GM21423 (cell line): ENCODE results near the gene YJU2.

Experiments used
- ATAC-seq: cut with Tn5 transposase; IDR thresholded peaks from one replicate; pipeline ENCODE4 v1.9.1; 2021; ENCODE audit warnings: mild to moderate bottlenecking, moderate library complexity; ENCODE audit not compliant: unreplicated experiment

YJU2 gene

DNA sequence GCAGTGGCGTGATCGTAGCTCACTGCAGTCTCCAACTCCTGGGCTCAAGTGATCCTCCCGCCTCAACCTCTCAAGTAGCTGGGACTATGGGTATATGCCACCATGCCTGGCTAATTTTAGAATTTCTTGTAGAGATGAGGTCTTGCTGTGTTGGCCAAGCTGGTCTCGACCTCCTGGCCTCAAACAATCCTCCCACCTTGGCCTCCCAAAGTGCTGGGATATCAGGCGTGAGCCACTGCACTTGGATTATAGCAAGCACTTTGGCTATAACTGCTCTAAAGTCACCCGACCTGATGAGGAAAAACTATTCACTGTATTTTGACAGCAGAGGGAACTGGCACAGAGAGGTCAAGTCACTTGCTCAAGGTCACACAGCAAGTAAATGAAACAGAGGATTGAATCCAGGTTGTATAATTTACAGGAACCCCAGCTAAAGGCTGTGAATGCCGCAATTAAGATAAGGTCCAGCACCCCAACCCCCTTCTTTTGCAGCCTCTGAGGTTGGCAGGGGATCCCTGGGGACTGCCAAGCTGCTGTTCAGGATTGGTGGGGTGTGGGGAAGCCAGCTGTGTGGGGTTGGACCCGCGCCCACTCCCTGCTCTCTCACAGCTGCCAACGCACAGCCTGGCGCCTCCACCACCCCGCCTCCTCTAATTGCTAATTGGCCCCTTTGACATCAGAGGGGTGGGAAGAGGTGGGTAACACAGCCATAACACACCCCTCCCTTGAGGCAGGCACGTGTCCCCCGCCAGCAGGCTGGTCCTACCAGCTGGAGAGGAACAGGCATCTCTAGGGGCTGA, 49.3 kb downstream of the YJU2 start:
- no peak for ATAC-seq

DNA sequence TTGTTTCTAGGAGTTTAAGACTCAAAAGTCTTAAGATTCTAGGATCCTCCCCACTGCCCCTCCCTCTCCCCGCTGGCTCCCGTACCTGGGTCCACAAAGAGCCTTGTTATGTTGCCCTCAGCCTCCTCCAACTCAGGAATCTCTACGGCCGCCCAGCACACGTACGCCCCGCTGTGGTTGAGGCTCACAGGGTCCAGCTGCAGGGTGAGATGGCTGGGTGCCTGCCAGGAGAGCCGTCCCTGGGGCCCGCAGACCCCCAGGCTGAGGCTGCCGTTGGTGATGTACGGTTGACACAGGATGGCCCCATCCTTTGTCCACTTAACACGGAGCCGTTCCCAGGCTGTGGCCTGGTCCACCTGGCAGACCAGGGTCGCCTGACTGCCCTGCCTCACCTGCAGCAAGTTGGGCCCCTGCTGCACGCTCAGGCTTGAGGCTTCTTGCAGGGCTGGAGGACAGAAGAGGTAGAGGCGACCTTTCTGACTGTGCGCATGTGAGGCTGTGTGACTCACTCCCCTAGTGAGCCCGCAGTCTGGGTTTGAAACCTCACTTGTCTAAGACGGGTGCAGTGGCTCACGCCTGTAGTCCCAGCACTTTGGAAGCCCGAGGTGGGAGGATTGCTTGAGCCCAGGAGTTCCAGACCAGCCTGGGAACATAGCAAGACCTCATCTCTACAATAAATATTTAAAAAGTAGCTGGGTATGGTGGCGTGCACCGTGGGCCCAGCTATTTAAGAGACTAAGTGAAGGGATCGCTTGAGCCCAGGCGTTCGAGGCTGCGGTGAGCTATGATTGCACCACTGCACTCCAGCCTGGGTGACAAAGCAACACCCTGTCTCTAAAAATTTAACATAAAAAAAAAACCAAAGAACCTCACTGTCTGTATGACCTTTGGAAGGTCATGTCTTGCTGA, 51.3 kb downstream of the YJU2 start:
- no peak for ATAC-seq

DNA sequence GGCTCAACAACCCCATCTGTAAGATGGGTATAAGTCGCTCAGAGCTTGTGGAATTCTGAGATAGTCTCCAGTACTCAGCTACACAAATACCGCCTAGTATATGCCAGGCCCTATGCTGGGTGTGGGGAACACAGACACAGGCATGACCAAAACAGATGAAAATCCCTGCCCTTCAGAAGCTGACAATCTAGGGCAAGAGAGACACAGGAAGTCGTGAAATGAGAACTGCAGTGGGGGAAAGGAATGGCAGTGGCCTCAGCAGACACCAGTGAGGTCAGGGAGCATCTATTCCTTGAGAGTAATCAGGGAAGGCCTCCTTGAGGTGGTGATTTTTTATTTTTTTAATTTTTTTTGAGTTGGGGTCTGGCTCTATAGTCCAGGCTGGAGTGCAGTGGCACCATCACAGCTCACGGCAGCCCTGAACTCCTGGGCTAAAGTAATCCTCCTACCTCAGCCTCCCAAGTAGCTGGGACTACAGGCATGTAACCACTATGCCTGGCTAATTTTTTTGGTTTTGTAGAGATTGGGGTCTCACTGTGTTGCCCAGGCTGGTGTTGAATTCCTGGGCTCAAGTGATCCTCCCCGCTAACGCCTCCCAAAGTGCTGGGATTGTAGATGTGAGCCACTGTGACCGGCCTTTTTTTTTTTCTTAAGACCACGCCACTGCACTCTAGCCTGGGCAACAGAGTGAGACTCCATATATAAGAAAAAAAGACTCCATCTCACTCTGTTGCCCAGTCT, 52.1 kb downstream of the YJU2 start:
- ATAC-seq: no peak

DNA sequence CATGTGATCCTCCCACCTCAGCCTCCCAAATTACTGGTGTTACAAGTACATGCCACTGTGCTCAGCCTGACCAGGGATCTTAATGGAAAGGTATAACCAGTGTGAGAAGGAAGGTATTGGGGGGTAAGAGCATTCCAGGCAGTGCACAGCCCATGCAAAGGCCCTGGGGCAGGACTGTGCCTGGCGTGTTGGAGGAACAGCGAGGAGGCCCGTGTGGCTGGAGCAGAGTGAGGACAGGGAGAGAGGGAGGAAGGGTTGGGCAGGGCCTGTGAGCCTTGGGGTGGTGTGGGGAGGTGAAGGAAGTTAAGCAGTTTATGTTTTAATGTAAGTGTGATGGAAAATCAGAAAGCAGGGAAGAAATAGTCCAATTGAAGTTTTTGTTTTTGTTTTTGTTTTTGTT, 53.7 kb downstream of the YJU2 start:
- ATAC-seq: no peak

DNA sequence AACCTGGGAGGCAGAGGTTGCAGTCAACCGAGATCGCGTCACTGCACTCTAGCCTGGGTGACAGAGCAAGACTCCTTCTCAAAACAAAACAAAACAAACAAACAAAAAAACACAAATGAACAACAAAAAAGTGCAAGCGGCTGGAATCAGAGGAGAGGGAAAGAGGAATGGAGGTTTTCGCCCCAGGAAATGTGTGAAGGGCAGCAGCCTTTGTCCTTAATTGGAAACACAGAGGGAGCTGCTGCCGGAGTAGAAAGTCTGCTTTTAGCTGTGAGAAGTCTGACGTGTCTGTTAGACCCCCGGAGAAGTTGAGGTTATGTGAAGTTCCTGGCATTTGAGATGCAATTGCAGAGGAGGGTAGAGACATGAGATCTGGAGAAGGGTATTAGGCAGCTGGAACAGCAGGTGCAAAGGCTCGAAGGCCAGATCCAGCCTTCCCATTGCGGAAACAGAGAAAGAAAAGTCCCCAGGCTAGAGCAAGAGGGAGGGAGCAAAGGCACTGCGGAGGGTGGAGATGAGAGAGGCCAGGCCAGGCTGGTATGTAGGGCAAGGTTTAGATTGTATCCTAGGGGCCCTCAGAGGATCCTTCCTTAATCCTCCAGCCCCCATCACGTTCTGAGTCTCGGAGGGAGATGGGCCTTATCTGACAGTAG, 54.8 kb downstream of the YJU2 start:
- no peak for ATAC-seq

DNA sequence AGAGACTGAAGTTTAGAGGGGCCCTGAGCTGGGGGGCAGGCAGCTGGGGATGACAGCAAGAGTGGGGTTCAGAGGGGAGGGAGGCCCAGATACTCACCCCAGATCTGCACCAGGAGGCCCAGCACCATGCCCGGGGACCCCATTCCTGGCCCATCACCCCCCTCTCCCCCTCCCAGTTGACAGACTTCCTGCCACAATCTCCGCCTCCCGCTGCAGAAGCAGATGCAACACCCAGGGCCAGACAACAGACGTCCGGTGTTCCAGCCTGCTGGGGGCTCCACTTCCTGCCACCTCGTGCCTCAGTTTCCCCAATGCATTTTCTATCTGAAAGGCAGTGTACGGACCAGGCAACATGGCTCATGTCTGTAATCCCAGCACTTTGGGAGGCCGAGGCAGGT, 55.4 kb downstream of the YJU2 start, which contains the start of gene TMIGD2:
TMIGD2 (minus strand) TSS at position 147 of the 398 bp plus-strand sequence; CDS start at position 143, 4 bp downstream.
- ATAC-seq: no peak

DNA sequence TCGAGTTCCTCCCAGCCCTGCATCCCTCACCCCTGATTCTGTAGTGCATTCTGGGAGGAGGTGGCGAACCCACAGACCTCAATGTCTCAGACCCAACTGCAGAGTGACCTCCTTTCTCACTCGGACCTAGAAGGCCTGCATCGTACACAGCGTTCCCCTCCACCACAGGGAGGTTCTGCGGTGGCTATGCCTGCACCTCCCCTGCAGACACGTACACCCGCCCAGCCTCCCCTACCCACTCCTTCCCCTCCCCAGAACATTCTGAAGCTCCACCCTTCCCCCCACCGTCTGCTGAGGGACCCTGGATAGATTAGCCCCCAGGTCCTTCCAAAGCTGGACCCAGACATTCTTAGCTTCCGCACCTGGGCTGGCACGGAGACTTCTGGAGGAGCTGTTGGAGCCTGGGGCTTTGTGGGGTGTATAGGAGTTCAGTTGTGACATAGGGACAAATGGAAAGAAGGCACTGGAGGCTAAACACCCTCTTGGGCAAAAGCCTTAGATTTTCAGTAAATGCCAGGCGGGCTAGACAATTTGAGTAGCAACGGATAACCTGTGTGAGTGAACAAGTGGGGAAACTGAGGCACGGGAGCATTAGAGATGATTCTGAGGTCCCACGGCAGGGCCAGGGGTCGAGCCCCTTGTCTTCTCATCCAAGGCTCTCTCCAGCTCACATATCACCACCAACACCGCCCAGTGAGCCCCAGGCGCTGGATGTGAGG, 57.1 kb downstream of the YJU2 start:
- ATAC-seq: no peak

DNA sequence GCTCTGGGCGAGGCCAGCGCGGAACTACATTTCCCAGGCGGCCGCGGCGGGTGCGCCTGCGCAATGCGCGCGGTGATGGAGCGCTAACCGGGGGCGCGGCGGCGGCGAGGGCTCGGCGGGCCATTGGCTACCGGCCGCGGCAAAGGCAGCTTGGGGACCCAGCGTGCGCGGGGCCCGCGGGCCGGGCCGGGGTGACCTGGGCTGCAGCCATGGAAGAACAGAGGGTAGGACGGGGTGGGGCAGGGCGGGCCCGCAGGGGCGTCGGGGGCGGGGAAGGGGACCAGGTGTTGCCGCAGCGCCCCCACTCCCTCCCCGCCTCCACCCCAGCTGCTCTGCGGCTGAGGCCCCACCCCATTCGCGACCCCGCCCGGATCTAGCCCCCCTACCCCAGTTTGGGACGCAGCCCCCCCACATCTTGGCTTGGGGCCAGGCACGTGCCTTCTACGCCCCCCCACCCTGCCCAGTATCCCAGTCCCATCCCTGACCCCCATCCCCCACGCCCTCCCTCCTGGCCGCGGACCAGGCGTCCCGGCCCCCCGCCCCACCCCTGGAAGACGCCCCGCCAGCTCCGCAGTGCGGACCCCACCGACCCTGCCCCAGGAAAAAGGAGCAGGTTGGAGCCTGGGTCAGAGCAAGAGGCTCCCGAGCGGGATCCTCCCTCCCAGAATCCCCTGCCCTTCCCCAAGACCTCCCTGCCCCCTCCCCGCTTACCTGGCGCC, 57.8 kb downstream of the YJU2 start, which contains the start of gene FSD1:
FSD1 (plus strand) TSS at position 61 of the 719 bp plus-strand sequence; CDS start at position 210, 149 bp downstream.
- no peak for ATAC-seq

DNA sequence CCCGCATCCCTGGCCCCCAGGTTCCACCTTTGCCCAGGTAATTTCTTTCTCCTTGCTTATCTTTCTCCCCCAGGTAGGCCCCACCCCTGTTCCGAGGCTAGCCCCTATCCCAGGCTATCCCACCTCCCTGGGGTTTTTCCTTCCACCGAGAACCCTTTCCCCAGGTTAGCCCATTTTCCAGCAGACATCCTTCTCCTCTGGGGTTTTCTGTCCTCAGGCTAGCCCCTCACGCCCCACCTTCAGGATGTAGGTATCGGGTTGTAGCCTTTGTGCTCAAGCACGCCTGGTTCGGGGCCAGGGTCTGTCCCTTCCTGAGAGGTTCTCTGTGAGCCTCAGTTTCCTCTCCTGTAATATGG, 58.4 kb downstream of the YJU2 start:
- ATAC-seq: no peak

DNA sequence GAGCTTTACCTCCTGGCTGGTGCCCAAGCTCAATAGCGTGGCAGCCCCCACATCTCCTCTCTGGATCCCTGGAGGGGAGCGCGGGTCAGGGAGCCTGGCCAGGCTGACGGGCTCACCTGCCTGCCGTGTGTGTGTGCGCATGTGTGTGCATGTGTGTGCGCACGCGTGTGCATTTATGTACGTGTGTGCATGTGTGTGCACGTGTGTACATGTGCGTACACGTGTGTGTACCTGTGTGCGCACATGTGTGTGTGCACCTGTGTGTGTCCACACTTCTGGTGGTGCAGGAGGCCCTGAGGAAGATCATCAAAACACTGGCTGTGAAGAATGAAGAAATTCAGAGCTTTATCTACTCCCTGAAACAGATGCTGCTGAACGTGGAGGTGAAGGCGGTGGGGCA, 58.8 kb downstream of the YJU2 start:
- ATAC-seq: no peak

DNA sequence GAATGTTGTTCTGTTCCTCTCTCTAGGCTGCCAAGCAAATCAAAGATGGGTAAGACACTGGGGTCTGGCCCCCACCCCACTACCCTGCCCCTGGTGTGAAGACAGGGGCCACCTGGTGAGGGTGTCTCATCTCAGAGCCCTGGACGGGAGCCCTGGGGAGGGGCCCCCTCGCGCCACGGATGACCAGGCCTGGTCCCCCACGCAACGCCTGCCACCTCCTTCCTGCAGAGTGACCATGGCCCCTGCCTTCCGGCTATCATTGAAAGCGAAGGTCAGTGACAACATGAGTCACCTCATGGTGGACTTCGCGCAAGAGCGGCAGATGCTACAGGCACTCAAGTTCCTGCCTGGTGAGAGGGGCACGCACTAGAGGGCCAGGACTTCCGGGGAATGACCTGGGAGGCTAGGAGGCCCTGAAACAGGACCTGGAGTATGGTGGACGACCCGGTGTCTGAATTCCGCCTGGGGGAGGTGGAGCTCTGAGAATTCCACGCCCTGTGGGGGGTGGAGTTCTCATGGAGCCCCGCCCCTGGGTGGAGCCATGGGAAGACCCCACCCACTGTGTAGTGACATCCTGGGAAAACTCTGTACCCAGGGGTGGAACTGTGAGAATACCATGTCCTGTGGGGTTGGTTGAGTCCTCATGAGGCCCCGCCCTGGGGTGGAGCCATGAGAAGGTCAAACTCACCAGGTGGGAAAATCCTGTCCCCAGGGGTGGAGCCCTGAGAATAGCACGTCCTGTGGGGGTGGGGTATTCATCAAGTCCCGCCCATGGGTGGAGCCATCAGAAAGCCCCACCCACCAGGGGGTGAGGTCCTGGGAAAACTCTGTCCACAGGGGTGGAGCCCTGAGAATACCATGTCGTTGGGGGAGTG, 63.6 kb downstream of the YJU2 start:
- ATAC-seq: no peak

DNA sequence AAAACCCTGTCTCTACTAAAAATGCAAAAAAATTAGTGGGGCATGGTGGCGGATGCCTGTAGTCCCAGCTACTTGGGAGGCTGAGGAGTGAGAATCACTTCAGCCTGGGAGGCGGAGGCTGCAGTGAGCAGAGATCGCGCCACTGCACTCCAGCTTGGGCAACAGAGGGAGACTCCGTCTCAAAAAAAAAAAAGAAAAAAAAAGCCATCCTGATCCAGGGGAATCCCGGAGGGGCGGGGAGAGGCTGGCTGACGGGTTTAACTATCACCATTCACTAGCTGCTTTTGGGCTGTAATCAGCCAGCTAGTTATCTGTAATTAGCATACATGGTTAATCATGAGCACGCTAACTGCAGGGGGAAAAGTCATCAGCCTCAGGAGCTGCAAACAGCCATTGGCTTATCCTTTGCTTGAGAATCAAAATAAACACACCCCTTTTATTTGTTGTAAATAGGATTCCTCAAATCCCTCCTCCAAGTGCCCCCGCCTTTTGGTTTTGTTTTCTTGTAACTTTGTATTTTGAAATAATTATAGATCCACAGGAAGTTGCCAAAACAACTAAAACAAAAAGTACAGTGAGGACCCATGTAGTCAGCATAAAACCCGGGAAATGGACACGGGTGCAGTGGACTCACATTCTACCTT, 67.1 kb downstream of the YJU2 start:
- ATAC-seq: no peak

DNA sequence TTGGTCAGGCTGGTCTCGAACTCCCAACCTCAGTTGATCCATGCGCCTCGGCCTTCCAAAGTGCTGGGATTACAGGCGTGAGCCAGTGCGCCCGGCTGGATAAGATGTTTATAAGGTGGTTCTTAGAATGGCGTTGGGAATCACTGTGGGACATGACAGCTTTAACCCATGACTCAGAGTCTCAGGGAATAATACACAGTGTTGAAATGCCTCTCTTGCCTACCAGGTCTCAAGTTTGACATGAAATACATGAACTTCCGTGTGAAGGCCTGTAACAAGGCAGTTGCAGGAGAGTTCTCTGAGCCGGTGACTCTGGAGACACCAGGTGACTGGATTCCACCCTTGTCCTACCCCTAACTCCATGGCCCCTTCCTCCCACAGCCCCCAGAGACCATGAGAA, 70.1 kb downstream of the YJU2 start:
- no peak for ATAC-seq

DNA sequence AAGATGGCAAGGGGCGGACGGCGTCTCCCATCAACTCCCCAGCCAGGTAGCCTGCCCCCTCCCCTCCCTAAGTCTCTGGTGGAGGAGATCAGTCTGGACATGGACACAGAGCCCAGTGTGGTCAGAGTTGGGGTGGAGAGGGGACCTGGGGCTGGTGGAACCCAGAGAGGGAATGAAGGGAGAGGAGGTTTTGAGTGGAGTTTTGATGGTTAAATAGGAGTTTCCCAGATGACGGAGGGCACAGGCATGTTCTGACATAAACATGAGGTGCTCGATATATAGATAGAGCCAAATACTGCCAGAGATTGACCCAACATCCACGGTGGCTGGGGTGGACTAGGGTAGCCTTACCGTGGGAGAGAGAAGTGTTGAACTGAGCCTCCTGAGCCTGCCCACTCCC, 71.6 kb downstream of the YJU2 start:
- ATAC-seq: no peak
